SK-N-SH (cell line): ENCODE results near the gene MS4A4A. TPM values are rescaled to one million over a fixed set of nuclear protein-coding genes. Genes with fewer than 3 reads are reported as not detected.

Source experiments
- CTCF ChIA-PET: fragments of 300-600, 350-600 bp; formaldehyde crosslinking; extraction: SDS; loops from one replicate; lab custom pipeline; 2021; lab: Yijun Ruan, JAX
- POLR2A ChIA-PET: fragments of 350-600 bp; sonication (Branson Sonifier 250); formaldehyde crosslinking; extraction: SDS; loops from one replicate; lab custom pipeline; 2020; ENCODE audit warnings: antibody characterized with exemption, inconsistent platforms; lab: Yijun Ruan, JAX
- DNase-seq: peaks from one replicate; pipeline ENCODE4 v3.0.0; 2012
- H2AFZ ChIP-seq: fragments of 200-600 bp; sonication (generic); 2 replicates; pipeline ENCODE4 v1.8.1; 2016; ENCODE audit warnings: antibody characterized with exemption, mild to moderate bottlenecking, low read depth
- H3F3A ChIP-seq: fragments of 200-600 bp; sonication (generic); replicated peaks from 2 replicates; pipeline ENCODE3; 2016; ENCODE audit warnings: antibody characterized with exemption, mild to moderate bottlenecking; ENCODE audit not compliant: insufficient read depth
- H3K27ac ChIP-seq, 2 experiments: fragments of 200-500 bp in 1 of 2; fragments of 200-600 bp in 1 of 2; sonication (Bioruptor generic) in 1 of 2; sonication (generic), shearing (Covaris generic) in 1 of 2; 2 replicates each; pipeline versions ENCODE4 v1.5.1 to v1.6.1; 2014 to 2016; ENCODE audit warnings: low read depth in 2 of 2, inconsistent platforms in 1 of 2, low read length in 1 of 2, mild to moderate bottlenecking in 1 of 2, mixed read lengths in 1 of 2
- H3K27me3 ChIP-seq: fragments of 200-600 bp; sonication (generic), shearing (Covaris generic); 2 replicates; pipeline ENCODE4 v1.6.1; 2016; ENCODE audit warnings: mixed run types; ENCODE audit not compliant: insufficient read depth
- H3K36me3 ChIP-seq, 2 experiments: fragments of 200-500 bp in 1 of 2; fragments of 200-600 bp in 1 of 2; sonication (Bioruptor generic) in 1 of 2; sonication (generic) in 1 of 2; replicated peaks in 1 of 2; 2 replicates each; pipeline versions ENCODE3 to v1.5.1; 2014 to 2016; ENCODE audit warnings: low read length in 1 of 2, mild to moderate bottlenecking in 1 of 2; ENCODE audit not compliant: insufficient read depth in 2 of 2, control insufficient read depth in 1 of 2
- H3K4me1 ChIP-seq, 2 experiments: fragments of 200-500 bp in 1 of 2; fragments of 200-600 bp in 1 of 2; sonication (Bioruptor generic) in 1 of 2; sonication (generic), shearing (Covaris generic) in 1 of 2; 2 replicates each; pipeline versions ENCODE4 v1.5.1 to v1.6.1; 2014 to 2016; ENCODE audit warnings: low read depth in 1 of 2, low read length in 1 of 2, mixed run types in 1 of 2; ENCODE audit not compliant: insufficient read depth in 2 of 2, control insufficient read depth in 1 of 2
- H3K4me2 ChIP-seq: fragments of 200-600 bp; sonication (generic), shearing (Covaris generic); 2 replicates; pipeline ENCODE4 v1.6.1; 2017; ENCODE audit warnings: mixed run types
- H3K4me3 ChIP-seq, 2 experiments: fragments of 200-500 bp in 1 of 2; fragments of 200-600 bp in 1 of 2; sonication (Bioruptor generic) in 1 of 2; sonication (generic), shearing (Covaris generic) in 1 of 2; 2 replicates each; pipeline versions ENCODE4 v1.5.1 to v1.8.1; 2014 to 2016; ENCODE audit warnings: low read depth in 2 of 2, inconsistent platforms in 1 of 2, low read length in 1 of 2, mild to moderate bottlenecking in 1 of 2, mixed read lengths in 1 of 2, moderate library complexity in 1 of 2
- H3K79me2 ChIP-seq: fragments of 200-600 bp; sonication (generic); 2 replicates; pipeline ENCODE4 v1.8.1; 2017; ENCODE audit warnings: mild to moderate bottlenecking; ENCODE audit not compliant: insufficient read depth
- H3K9ac ChIP-seq: fragments of 200-600 bp; sonication (generic); 2 replicates; pipeline ENCODE4 v1.6.1; 2017; ENCODE audit warnings: mixed run types
- H3K9me2 ChIP-seq: fragments of 200-600 bp; sonication (generic); 2 replicates; pipeline ENCODE4 v1.6.1; 2017; ENCODE audit warnings: mixed run types
- H3K9me3 ChIP-seq: fragments of 200-600 bp; sonication (generic); 2 replicates; pipeline ENCODE4 v1.6.1; 2017; ENCODE audit warnings: mixed run types, mild to moderate bottlenecking, moderate library complexity
- H4K20me1 ChIP-seq: fragments of 200-600 bp; sonication (generic); 2 replicates; pipeline ENCODE4 v1.6.1; 2017; ENCODE audit warnings: mild to moderate bottlenecking, mixed run types; ENCODE audit not compliant: insufficient read depth
- EP300 ChIP-seq, 2 experiments: IDR thresholded peaks; 2 replicates each; pipeline versions ENCODE4 v1.4.0 to v1.6.1; 2012; ENCODE audit warnings: borderline replicate concordance in 1 of 2, low read depth in 1 of 2, low read length in 1 of 2
- FOSL2 ChIP-seq: IDR thresholded peaks from 2 replicates; pipeline ENCODE4 v1.4.0; 2012; ENCODE audit warnings: low read depth, mild to moderate bottlenecking, moderate library complexity, borderline replicate concordance
- FOXJ3 ChIP-seq: sonication (generic); formaldehyde crosslinking; IDR thresholded peaks from 2 replicates; pipeline ENCODE4 v1.5.1; 2020; ENCODE audit warnings: mild to moderate bottlenecking, missing genetic modification reagents
- FOXM1 ChIP-seq: IDR thresholded peaks from 2 replicates; pipeline ENCODE4 v1.4.0; 2012; ENCODE audit warnings: low read depth, mild to moderate bottlenecking
- GABPA ChIP-seq: IDR thresholded peaks from 2 replicates; pipeline ENCODE4 v1.4.0; 2012; ENCODE audit warnings: low read depth, mild to moderate bottlenecking
- MEF2A ChIP-seq: IDR thresholded peaks from 2 replicates; pipeline ENCODE4 v1.4.0; 2012; ENCODE audit warnings: low read depth, borderline replicate concordance
- NFIC ChIP-seq: IDR thresholded peaks from 2 replicates; pipeline ENCODE4 v1.4.0; 2012; ENCODE audit warnings: borderline replicate concordance
- NRF1 ChIP-seq: IDR thresholded peaks from 2 replicates; pipeline ENCODE4 v1.6.1; 2012; ENCODE audit warnings: low read depth, mild to moderate bottlenecking, low read length
- REST ChIP-seq: IDR thresholded peaks from 2 replicates; pipeline ENCODE4 v1.6.1; 2012; ENCODE audit warnings: mild to moderate bottlenecking, low read depth, low read length, moderate library complexity
- RFX5 ChIP-seq: IDR thresholded peaks from 2 replicates; pipeline ENCODE4 v1.6.1; 2012; ENCODE audit warnings: mild to moderate bottlenecking, improper control_type of control experiment, low read length
- RXRA ChIP-seq: IDR thresholded peaks from 2 replicates; pipeline ENCODE4 v1.4.0; 2012; ENCODE audit warnings: low read depth, mild to moderate bottlenecking, borderline replicate concordance
- SMC3 ChIP-seq: IDR thresholded peaks from 2 replicates; pipeline ENCODE4 v1.6.1; 2012; ENCODE audit warnings: low read depth, low read length, improper control_type of control experiment
- TAF1 ChIP-seq: IDR thresholded peaks from 2 replicates; pipeline ENCODE4 v1.6.1; 2012; ENCODE audit warnings: low read depth, mild to moderate bottlenecking, low read length, moderate library complexity, borderline replicate concordance
- USF2 ChIP-seq: fragments of 150-350 bp; IDR thresholded peaks from 2 replicates; pipeline ENCODE4 v1.6.1; 2017; ENCODE audit warnings: antibody characterized with exemption, low read length, low read depth, borderline replicate concordance
- YY1 ChIP-seq: IDR thresholded peaks from 2 replicates; pipeline ENCODE4 v1.4.0; 2012; ENCODE audit warnings: low read depth, mild to moderate bottlenecking
- ZBTB33 ChIP-seq: IDR thresholded peaks from 2 replicates; pipeline ENCODE4 v1.4.0; 2012; ENCODE audit warnings: low read depth, borderline replicate concordance
- WGBS: methylation state at CpG from one replicate; pipeline ENCODE4 v1.1.6; 2017; ENCODE audit warnings: low lambda C conversion rate; 5-methylcytosine and 5-hydroxymethylcytosine counted together
- polyA plus RNA-seq, 3 experiments: library from polyadenylated mRNA; depleted of rRNA; stranded (reverse); fragments of >200 nt; gene quantifications; 2 replicates each; pipeline ENCODE4 v1.2.3, GENCODE V29; 2012
- TF ChIP-seq, protein P1 (sequence below): fragments of 150-350 bp; IDR thresholded peaks from 2 replicates; pipeline ENCODE4 v1.6.1; 2016; ENCODE audit warnings: mild to moderate bottlenecking, low read depth, low read length
- TF ChIP-seq, protein P2 (sequence below): IDR thresholded peaks from 2 replicates; pipeline ENCODE4 v1.4.0; 2012; ENCODE audit warnings: low read depth

The MS4A4A gene
- polyA plus RNA-seq (2012; rRNA removed): not detected in 2 replicates
- not detected in 2 replicates for polyA plus RNA-seq (2012; cell fraction: cytosol; rRNA removed)
- not detected in 2 replicates for polyA plus RNA-seq (2012; cell fraction: nucleus; rRNA removed)

DNA sequence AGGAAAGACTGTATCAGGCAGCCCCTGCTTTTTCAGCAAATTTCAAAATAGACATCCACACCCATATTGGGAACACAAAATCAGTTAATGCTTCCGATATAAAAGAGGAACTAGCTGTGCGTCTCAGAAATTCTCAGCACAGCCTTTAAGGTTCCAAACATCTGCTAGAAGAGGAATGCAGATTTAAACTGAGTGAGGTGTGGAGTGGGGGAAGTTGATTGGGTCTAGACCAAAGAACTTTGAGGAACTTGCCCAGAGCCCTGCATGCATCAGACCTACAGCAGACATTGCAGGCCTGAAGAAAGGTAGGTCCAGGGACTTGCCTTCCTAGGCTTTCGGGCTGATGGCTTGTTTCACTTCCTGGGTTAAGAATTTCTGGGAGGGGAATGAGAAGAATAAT lies at the start of gene MS4A4A:
TSS of gene MS4A4A (plus strand) at position 255 of the 400 bp plus-strand sequence. CDS start at position 265, 10 bp downstream.
- Histone ChIP-seq H3K4me2 (no peak within 1 kb of the TSS), H3K9me3 (no peaks in the 10 kb centered on the region), H2AFZ (no peak within 1 kb of the TSS), H3K27ac (no peak within 1 kb of the TSS), H3K36me3 (no peaks in the 10 kb centered on the region), H3K27me3 (no peaks in the 10 kb centered on the region), H3K9ac (no peak within 1 kb of the TSS), H3K4me1 (no peaks in the 10 kb centered on the region), H3K9me2 (no peaks in the 10 kb centered on the region)
- WGBS: 32% methylated on average over 3 of the region's 3 CpGs
- TF ChIP-seq FOXJ3 (no peak), FOXM1 (no peak), USF2 (no peak), FOSL2 (no peak), YY1 (no peak), NRF1 (no peak)
- TF ChIP-seq, all 33 proteins: peak for 0
- Histone ChIP-seq H3F3A (no peaks in the 10 kb centered on the region), H3K4me3 (no peak within 1 kb of the TSS), H4K20me1 (no peaks in the 10 kb centered on the region), H3K79me2 (no peaks in the 10 kb centered on the region)
- ChIA-PET POLR2A (no interaction called here), CTCF (interaction anchor here (1.8 kb wide), 1 partner anchor 14 kb away, joined by 4 read pairs; no protein-coding TSS in a partner anchor)
- no peak for DNase-seq

DNA sequence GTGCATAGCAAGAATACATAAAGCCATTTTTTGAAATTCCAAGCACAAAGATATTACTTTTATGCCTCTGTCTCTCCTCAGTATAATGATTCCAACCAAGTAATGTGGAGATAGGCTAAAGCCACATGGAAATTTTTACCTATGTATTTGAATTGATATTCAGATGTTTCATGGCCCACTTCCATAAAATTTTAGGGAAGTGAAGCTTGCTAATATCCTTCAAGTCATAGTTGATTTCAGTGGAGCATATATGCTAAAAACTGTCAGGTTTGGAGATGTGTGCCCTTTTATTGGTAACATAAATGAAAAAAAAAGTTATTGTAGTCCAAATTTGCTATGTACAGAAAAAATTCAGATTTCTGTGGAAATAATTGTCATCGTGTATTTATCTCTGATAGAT lies 49.8 kb upstream of the MS4A4A start:
- Histone ChIP-seq H3K4me2 (no peak overlapping the region), H3K79me2 (no peaks in the 10 kb centered on the region), H3K9me3 (no peaks in the 10 kb centered on the region), H3K4me1 (no peaks in the 10 kb centered on the region), H3K36me3 (no peaks in the 10 kb centered on the region), H3F3A (no peaks in the 10 kb centered on the region), H3K27me3 (no peaks in the 10 kb centered on the region), H4K20me1 (no peaks in the 10 kb centered on the region), H3K9me2 (no peaks in the 10 kb centered on the region), H3K4me3 (no peak overlapping the region), H3K9ac (no peak overlapping the region), H3K27ac (no peak overlapping the region), H2AFZ (no peak overlapping the region)
- CTCF ChIA-PET: no interaction called here
- WGBS: 0% methylated on average over 1 of the region's 1 CpG
- POLR2A ChIA-PET: no interaction called here
- no peak for DNase-seq
- TF ChIP-seq NFIC: no peak
- no peak for TF ChIP-seq RXRA
- TF ChIP-seq, protein P1, sequence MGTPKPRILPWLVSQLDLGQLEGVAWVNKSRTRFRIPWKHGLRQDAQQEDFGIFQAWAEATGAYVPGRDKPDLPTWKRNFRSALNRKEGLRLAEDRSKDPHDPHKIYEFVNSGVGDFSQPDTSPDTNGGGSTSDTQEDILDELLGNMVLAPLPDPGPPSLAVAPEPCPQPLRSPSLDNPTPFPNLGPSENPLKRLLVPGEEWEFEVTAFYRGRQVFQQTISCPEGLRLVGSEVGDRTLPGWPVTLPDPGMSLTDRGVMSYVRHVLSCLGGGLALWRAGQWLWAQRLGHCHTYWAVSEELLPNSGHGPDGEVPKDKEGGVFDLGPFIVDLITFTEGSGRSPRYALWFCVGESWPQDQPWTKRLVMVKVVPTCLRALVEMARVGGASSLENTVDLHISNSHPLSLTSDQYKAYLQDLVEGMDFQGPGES: no peak
- TF ChIP-seq ZBTB33: no peak
- no peak for TF ChIP-seq REST
- TF ChIP-seq EP300 (IDR thresholded peaks at IDR 0.05; ENCODE audit: borderline replicate concordance in 1 of 2, low read depth in 1 of 2, low read length in 1 of 2): no peak
- TF ChIP-seq, protein P2, sequence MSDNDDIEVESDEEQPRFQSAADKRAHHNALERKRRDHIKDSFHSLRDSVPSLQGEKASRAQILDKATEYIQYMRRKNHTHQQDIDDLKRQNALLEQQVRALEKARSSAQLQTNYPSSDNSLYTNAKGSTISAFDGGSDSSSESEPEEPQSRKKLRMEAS: no peak
- TF ChIP-seq FOSL2: no peak
- no peak for TF ChIP-seq SMC3
- TF ChIP-seq MEF2A: no peak
- no peak for TF ChIP-seq USF2
- TF ChIP-seq GABPA: no peak
- TF ChIP-seq TAF1: no peak
- TF ChIP-seq FOXJ3: no peak
- TF ChIP-seq RFX5: no peak
